MV-4-11 (cell line): ENCODE results near the gene KLK14.

Experiments used
- DNase-seq: peaks from one replicate; lab custom pipeline; 2025; lab: John Stamatoyannopoulos, UW

The KLK14 gene

DNA sequence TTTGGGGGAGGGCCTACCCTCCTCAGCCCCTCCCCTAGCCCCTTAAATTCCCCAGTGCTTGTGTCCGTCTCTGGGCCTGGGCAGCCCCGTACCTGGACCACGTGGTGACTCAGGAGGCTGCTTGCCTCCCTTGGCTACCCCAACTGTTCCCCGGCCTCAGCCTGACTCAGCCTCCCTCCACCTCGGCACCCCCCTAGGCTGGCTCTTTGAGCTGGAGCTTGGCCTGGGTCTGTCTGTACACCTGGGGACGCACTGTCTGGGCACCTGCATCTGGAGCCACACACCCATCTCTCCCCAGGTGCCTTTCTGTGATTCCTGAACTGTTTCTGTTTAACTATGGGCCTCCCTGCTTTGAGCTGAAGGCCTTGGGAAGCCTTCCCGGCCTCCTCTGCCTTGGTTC, 1.8 kb upstream of the KLK14 start:
- DNase-seq: no peak

DNA sequence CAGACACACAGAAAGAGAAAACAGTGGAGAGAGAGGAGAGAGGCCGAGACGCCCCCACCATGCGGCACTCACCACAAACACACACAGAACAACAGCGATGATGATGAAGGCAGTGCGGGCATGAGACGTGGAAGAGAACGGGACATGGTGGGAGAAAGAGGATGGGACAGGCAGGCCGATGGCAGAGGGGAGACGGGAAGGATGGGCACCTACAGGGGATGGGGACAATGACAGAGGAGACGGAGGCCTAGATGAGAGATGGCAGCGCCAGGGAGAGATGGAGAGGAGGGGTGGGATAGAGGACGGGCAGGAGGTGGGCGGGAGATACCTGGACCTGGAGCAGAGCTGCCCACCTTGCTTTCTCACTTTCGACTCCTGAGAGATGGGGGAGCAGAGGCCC, 1.1 kb upstream of the KLK14 start:
- no peak for DNase-seq

DNA sequence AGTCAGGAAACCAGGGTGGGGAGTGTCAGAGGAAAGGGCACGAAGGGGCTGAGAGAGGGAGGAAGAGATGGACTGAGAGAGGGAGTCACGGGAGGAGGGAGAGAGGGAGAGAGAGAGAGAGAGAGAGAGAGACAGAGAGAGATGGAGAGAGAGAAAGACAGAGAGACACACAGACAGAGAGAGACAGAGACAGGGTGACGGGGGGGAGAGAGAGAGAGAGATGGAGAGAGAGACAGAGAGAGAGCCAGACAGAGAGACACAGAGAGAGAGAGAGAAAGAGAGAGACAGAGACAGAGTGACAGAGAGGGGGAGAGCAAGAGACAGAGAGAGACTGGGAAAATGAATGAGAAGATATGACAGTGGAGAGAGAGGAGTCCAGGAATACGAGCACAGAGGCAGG, 494 bp upstream of the KLK14 start:
- DNase-seq: no peak

DNA sequence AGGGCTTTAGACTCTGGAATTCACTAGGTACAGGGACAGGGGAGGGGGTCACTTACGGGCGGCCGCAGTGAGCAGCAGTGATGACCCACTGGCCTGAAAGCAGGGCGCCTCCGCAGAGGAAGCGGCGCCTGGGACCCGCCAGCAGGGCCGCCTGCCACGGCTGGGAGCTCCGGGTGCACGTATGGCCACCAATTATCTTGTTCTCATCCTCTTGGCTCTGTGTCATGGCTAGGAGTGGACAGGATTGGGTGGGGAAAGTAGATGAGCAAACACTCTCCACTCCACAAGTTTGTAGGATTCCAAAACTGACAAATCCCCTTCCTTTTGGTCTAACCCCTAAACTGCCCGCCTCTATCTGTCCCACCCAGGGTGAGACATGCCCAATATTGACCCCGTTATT, 1.2 kb downstream of the KLK14 start:
- DNase-seq: no peak

DNA sequence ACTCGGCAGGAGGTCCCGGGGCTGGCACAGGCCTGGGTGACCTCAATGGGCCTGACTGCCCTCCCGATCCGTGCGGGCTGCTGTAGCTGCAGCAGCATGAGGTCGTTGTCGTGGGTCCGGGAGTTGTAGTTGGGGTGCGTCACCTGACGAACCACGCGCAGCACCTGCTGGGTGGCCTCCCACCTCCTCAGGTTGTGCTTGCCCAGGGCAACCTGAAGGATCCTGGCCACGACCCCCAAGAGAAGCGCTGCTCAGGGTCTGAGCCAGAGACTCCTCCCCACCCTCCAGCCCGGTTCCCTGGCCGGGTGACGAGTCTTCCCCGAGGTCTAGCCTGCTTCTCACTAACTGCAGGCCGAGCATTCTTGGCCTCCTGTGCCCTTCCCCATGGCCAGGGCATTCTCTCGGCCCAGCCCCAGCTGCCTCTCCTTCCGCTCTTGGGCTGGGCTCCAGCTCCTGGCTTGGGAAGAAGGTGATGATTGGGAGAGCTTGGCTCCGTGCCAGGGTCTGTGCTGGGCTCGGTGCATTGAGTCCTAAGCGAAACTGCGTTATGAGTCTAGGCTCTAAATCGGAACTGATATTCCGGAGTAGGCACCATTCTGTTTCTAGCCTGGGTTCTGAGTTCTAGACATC, 3.1 kb downstream of the KLK14 start:
- DNase-seq: no peak

DNA sequence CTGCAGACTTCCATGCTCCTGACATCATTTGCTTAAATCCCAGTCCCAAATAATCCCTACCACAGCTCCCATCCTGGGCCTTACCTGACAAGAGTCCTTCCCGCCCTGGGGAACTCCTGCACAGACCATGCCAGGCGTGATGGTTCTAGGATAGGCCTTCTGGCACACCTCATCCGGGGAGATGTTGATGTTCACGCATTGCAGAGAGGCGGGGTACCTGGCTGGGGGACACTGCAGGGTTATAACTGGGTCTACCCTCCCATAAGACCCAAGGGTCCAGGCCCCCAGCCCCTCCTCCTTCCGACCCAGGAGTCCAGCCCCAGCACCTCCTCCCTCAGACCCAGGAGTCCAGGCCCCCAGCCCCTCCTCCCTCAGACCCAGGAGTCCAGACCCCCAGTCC, 4.0 kb downstream of the KLK14 start:
- no peak for DNase-seq

DNA sequence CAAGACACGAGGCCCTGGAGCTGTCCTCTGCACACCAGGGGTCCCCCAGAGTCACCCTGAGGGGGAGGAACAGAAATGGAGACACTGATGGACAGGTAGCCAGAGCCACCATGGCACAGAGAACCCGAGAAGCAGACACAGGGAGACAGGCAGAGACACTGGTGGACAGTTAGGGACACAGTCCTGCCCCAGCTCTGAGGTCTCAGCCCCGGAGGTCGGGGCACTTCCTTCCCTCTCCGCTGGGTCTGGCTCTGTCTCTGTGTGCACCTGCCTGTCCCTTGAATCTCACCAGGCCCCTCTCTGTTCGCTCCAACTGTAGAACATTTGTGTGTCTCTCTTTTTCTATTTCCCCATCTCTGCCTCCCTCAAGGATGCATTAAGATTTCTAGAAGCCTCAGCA, 4.6 kb downstream of the KLK14 start:
- DNase-seq: no peak

DNA sequence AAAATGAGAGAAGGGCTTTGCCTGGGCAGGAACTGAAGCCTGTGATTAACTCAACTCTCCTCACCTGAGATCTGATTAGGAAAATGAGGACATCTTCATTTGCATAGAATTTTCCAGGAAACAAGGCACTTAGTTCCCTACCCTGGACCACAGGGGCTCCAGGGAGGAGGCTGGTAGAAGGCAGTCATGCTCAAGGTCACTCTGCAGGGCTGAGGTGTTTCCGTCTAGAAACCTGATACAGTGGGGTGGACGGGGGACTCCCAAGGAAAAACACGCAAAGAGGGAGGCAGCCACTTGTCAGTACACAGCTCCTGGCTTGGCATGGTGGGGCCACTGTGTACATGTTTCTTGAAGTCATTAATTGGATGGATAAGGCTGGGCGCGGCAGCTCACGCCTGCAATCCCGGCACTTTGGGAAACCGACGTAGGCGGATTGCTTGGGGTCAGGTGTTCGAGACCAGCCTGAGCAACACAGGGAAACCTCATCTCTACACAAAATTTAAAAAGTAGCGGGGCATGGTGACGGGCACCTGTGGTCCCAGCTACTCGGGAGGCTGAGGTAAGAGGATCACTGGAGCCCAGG, 6.0 kb downstream of the KLK14 start:
- no peak for DNase-seq

DNA sequence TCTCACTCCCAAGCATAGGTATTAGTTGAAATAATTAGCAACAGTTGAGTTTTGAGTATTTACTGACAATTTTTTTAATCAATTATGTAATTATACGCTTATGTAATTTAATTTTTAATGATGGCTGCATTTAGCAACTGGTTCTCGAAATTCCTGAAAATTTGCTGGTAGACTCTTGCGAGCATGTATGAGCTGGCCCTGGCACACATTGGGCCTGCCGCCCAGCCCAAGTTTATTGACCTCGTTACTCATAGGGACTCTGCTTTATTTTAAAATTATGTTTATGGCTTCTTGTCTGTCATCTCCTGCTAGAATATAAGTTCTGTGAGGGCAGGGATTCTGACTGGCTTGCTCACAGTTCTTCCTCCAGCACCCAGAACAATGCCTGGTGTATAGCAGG, 6.7 kb downstream of the KLK14 start:
- no peak for DNase-seq

DNA sequence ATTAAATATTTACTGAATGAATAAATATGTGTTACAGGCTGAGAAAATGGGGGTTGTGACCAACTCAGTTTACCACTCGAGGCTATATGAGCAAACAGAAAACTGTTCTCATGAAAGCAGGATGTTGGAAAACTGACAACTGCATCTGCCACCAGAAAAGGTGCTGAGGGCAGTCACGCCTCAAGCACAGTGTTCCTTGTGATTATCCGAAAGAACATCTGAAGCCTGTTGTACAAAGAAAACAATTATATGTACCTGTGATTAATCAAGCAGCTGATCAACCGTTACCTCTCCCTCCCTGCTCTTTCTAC, 11.6 kb downstream of the KLK14 start:
- DNase-seq: no peak

DNA sequence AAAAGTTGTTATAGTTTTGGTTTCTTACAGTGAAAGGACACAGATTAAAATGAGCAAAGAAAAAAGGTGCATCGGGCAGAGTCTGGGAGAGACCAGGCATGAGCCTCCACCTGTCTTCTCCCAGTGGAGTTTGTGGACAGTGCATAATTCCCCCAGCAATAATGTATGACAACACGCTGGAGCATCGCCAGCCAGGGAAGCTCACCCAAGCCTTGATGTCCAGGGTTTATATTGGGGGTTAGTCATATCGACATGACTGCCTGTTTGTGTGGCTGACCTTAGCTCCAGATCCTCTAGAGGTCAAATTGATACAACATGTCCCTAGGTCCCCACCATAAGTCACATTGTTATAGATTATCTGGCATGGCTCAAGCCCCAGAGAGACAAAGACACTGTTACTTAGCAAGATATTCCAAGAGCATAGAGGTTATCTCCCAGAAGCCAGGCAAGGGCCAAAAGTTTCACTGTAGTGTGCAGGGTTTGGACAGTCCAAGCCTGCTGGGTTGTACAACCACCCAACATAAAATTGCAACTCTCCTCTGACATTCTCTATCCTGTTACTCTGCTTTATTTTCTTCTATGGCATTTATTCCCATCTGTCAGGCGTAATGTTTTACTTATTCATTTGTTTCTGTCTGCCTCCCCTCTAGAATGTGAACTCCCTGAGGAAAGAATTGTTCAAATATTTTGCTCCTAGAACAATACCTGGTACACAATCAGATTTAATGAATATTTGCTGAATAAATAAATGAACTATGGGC, 12.2 kb downstream of the KLK14 start:
- no peak for DNase-seq

DNA sequence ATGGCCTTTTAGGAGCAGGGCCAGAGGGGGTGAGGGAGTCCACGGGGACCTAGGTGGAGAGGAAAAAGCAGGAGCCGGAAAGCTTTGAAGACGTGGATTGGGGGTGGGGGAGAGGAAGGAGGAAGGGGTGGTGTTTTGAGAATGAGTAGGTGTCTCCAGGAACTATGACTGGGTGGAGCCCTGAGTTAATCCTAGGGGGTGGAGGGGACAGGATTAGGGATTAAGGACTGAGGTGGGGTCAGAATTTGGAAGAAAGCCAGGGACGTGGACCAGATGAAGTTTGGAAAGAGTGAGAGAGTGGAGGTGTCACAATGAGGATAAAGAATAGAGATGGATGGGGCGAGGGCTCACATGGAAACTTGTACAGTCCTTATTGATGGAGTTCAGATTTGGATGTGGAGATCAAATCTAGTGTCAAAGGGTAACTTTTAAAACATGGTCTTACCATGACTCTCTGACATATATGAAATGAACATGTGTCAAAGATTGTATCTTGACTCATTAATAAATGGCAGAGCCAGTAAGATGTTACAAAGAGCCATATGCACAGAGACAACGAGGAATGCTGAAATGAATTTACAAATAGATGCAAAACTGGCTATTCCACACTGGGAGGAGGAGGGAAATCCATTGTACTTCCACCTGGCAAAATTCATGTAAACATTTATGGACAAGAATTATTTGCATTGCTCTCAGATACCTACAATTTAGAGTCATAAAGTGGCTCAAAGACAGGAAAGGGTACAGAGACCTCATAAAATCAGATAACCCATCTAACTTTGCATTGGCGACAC, 16.1 kb downstream of the KLK14 start:
- no peak for DNase-seq

DNA sequence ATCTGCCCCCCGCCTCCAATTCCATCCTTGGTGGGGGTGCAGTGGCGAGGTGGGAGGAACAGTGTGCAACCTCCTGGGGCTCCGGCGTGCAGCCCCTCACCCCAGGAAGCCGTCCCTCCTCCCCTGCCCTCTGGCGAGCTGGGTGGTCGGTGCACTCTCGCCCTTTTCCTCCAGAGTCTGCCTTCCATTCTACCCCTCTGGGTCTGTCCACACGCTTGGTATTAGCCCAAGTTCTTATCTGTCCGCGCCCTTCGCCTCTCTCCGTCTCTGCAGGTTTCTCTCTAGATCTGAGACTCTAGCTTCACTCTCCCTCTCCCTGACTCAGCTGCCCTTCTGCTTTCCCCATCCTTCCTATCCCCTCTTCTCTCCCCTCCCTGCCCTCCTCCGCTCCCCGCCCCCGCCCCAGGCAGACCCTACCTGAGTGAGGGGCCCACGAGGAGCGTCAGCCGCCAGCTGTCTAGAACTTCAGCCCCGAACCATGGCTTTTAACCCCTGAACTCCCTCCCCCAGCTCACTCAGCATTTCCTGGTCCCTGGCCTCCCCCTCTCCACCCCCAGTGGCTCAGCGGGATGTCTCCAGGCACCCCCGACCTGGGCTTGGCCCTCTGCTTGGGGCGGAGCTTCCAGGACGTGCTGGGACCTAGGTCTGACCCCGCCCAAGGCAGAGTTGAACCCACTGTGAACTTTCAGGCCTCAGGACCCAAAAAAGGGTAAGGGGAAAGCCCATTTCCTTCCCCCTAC, 17.3 kb downstream of the KLK14 start:
- no peak for DNase-seq

DNA sequence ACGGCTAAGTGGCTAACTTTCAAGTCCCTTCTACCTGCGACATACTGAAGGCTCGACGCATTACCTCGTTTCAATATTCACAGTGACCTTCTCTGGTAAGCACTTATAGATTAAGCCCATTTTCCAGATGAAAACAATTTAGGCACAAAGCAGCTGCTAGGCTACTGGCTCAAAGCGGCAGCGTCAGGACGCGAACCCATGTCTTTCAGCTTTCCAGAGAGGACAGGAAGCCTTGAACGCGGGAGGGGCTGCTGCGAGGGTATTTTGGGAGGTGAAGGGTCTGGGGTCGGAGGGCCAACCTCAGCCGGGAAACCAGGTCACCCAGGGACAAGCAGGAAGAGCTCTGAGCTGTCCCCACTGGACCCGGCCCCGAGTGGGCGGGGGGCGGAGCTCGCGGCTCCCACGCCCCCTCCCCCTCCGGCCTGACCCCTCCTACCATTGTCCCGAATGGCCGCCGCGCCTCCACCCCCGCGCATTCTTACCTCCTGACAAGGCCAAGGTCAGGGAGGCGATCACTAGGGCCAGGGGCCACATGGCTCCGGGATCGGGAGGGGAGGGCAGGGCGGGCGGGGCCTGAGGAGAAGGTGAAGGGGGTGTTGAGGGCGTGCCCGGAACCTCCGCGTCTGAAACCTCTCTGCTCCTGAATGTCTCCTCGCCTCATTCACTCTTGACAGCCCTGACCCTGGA, 18.0 kb downstream of the KLK14 start, which contains the start of gene KLK13:
Gene KLK13 (minus strand): TSS at position 559 of the 687 bp plus-strand sequence. CDS start 25 bp downstream, at position 534.
- DNase-seq: no peak

DNA sequence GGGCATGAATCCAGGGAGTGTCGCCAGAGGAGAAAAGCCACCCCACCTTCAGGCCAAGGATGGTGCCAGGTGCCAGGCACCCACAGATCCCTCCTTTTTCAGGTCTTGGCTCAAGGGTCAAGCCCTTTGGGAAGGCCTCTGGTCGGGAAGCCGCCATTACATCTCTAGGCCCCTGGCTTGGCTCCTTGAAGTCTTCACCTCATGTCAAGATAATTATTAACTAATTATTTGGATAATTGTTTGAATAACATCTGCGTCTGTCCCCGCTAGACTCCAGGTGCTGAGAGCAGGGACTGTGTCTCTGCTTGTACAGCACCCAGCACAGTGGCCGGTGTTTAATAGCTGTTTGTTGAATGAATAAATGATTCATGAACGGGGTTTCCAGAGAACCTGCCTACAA, 19.0 kb downstream of the KLK14 start:
- no peak for DNase-seq

DNA sequence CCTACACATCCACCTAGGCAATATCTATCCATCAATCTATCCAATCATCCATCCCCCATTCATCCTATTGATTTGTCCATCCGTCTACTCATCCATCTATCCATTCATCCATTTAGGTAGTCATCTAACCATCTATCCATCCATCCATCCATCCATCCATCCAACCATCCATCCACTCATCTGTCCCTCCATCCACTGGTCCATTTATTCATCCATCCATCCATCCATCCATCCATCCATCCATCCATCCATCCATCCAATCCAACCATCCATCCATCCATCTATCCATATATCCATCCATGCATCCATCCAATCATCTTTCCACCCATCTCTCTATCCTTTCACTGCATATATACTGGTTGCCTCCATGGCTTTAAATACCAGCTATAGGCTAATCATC, 21.7 kb downstream of the KLK14 start:
- DNase-seq: no peak

DNA sequence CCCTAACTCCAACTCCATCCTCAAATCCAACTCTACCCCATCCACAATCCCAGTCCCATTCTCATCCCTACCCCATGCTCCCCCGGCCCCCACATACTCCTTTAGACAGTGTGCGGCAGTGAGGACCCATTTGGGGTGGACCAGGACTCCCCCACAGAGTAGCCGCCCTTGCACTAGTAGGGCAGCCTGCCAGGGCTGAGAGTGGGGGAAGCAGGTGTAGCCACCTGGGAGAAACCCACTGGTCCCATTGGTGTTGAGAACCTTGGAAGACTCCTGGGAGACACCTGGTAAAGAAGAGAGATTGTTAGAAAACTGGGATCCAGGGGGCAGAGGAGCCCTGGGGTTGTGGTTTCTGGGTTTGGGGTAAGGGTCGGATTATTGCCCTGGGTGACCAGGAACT, 22.4 kb downstream of the KLK14 start:
- DNase-seq: no peak

DNA sequence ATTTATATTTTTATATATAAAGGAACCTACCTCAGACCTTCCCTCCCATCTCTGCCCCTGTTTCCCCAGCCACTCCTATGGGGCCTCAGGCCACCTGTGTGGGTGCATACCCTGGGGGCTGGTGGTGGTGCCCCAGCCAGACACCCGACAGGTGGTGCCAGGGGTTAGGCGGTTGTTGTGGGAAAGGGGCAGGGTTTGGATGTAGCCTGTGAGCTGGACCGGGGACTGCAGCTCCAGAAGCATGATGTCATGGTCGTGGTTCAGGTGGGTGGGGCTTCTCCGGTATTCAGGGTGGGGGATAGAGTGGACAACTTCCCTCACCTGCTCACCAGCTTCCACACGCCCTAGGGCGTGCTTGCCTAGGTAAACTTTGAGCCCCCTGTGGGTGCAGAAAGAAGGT, 23.0 kb downstream of the KLK14 start:
- DNase-seq: no peak

DNA sequence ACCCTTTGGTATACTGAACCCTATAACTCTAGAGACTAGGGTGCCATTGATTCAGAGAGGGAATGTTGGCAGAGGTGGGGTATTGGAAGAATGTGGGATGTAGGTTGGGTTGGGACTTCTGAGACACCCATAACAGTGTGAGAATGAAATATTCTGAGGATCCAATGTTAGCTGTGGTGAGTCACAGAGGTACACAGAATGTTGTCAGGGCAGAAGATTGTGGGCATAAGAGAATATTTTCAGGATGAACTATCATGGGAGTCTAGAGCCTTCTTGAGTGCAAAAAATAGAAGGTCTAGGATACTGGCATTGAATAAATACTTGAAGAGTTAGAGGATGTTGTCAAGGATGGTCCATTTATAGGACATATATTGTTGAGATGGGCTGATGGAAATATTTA, 26.8 kb downstream of the KLK14 start:
- DNase-seq: no peak

DNA sequence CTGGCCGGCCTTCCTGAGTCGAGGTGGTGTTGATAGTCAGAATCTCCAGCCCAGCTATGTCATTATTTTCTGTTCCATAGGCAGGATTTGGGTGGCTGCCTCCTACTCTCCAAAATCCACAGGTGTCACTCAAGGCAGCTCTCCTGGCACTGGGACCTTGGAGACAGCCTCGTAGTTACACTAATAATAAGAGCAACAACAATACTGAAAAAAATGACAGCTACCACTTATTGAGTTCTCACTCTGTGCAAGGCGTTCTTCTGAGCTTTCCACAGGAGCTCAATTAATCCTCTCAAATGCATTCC, 35.7 kb downstream of the KLK14 start:
- DNase-seq: no peak

DNA sequence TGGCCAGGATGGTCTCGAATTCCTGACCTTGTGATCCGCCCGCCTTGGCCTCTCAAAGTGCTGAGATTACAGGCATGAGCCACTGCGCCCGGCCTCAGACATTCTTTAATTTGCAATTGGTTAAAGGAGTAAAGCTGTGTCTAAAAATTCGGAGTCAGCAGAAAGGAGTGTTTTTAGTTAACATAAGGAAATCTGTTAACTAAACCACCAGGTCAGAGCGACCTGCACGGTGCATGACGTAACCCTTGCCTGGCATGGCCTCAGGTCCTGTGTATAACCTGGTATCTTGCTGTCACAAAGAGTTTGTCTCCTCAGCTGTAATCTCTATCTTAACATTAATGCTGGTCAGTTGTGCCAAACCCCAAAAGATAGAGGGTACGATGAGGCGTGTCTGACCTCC, 38.4 kb downstream of the KLK14 start:
- DNase-seq: no peak

DNA sequence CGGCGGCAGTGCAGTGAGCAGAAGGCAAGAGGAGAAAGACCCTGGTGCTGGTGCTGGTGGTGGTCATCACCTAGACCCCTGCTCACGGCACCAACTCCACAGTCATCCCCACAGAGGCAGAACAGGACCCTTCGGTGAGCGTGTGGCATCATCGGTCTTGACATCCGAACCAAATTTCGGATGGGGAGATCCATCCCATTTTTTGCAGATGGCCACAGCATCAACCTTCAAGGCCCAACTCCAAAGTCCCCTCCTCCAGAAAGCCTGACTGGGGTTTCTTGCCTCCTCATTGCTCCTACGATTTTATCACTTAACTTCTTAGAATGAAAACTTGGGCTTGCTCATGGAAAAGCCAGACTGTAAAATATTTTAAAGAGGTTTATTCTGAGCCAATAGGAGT, 39.2 kb downstream of the KLK14 start:
- no peak for DNase-seq
